Measurements from ENCODE around the gene TIMD4. TPM values are rescaled to one million over a fixed set of nuclear protein-coding genes. Genes with fewer than 3 reads are reported as not detected.

Gene TIMD4
- total RNA-seq, 1 experiment from 2014 or later = not detected

DNA sequence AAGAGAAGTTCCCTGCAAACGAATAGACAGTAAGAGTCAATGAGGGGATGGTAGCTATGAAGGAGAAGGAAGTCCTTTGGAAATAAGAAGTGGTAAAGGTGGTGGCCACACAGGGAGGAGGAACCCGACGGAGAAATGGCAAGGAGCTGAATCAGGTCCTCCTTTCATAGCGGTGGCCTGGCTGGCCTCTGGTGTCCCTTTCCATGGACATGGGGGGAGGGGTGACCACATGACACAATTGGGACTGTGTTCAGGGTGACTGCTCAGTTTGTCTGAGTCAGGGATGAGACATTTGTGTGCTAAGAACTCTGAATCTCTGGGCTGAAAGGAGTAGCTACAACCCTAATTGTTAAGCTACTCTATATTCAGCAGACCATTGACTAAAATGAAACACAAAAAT, 28.7 kb upstream of the TIMD4 start:
- no peaks in the 10 kb centered on the region for H3F3A ChIP-seq (ENCODE audit: insufficient read depth, low read depth)
- no peaks in the 10 kb centered on the region for H3K36me3 ChIP-seq (ENCODE audit: low read depth)
- TF ChIP-seq, protein P1, sequence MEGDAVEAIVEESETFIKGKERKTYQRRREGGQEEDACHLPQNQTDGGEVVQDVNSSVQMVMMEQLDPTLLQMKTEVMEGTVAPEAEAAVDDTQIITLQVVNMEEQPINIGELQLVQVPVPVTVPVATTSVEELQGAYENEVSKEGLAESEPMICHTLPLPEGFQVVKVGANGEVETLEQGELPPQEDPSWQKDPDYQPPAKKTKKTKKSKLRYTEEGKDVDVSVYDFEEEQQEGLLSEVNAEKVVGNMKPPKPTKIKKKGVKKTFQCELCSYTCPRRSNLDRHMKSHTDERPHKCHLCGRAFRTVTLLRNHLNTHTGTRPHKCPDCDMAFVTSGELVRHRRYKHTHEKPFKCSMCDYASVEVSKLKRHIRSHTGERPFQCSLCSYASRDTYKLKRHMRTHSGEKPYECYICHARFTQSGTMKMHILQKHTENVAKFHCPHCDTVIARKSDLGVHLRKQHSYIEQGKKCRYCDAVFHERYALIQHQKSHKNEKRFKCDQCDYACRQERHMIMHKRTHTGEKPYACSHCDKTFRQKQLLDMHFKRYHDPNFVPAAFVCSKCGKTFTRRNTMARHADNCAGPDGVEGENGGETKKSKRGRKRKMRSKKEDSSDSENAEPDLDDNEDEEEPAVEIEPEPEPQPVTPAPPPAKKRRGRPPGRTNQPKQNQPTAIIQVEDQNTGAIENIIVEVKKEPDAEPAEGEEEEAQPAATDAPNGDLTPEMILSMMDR (conservative IDR thresholded peaks at IDR 0.05) = no peak
- no peak for TF ChIP-seq EZH2 (IDR thresholded peaks at IDR 0.05; ENCODE audit: low read depth)
- ChIA-PET POLR2A (ENCODE audit: unreplicated experiment) (no interaction called here), CTCF (no interaction called here)
- H3K27me3 ChIP-seq (ENCODE audit: insufficient read depth, low read depth) = no peaks in the 10 kb centered on the region; the same call in 1 of the 2 replicates
- BruUV-seq (replicated peaks) = no TSS peak
- intact Hi-C loops (cut with micrococcal nuclease; ENCODE audit: unreplicated experiment) = no loop called here
- no peaks in the 10 kb centered on the region for H4K20me1 ChIP-seq (ENCODE audit: insufficient read depth)
- 0 out of 2 replicates have a peak overlapping the region, but pooled peaks have one; percentile 5 for H2AFZ ChIP-seq
- DNase-seq = no peak
- H3K79me2 ChIP-seq (ENCODE audit: low read depth) = no peaks in the 10 kb centered on the region
- no peak overlapping the region for H3K4me3 ChIP-seq
- no peaks in the 10 kb centered on the region for H3K9me3 ChIP-seq (ENCODE audit: insufficient read depth, low read depth)
- no peaks in the 10 kb centered on the region for H3K4me1 ChIP-seq (replicated peaks; ENCODE audit: insufficient read depth)
- H3K9me2 ChIP-seq (ENCODE audit: insufficient read depth) = no peaks in the 10 kb centered on the region
- no peak overlapping the region for H3K27ac ChIP-seq
- no peak overlapping the region for H3K4me2 ChIP-seq

DNA sequence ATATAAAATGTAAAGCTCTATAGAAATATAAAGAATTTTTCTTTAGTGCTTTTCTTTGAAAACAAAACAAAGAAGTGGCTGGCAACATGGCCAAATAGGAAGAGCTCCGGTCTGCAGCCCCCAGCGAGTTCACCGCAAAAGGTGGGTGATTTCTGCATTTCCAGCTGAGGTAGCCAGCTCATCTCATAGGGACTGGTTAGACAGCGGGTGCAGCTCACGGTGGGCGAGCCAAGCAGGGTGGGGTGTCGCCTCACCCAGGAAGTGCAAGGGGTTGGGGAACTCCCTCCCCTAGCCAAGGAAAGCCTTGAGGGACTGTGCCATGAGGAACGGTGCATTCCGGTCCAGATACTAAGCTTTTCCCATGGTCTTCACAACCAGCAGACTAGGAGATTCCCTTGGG, 21.0 kb upstream of the TIMD4 start:
- no peaks in the 10 kb centered on the region for H3K36me3 ChIP-seq (ENCODE audit: low read depth)
- no peaks in the 10 kb centered on the region for H3K9me2 ChIP-seq (ENCODE audit: insufficient read depth)
- peaks cover 21% of the 10 kb centered on the region; the same call in 1 of the 2 replicates for H3K27me3 ChIP-seq (ENCODE audit: insufficient read depth, low read depth)
- no peaks in the 10 kb centered on the region for H3K9me3 ChIP-seq (ENCODE audit: insufficient read depth, low read depth)
- no peaks in the 10 kb centered on the region for H4K20me1 ChIP-seq (ENCODE audit: insufficient read depth)
- H3K4me3 ChIP-seq = no peak overlapping the region
- no peak overlapping the region for H2AFZ ChIP-seq
- H3K4me2 ChIP-seq = no peak overlapping the region
- ChIA-PET POLR2A (ENCODE audit: unreplicated experiment) (no interaction called here), CTCF (no interaction called here)
- intact Hi-C loops (cut with micrococcal nuclease; ENCODE audit: unreplicated experiment) = no loop called here
- no peaks in the 10 kb centered on the region for H3K4me1 ChIP-seq (replicated peaks; ENCODE audit: insufficient read depth)
- TF ChIP-seq EZH2 (IDR thresholded peaks at IDR 0.05; ENCODE audit: low read depth) = no peak
- TF ChIP-seq, protein P1 (conservative IDR thresholded peaks at IDR 0.05) = no peak
- no peak overlapping the region for H3K27ac ChIP-seq
- no TSS peak for BruUV-seq (replicated peaks)
- no peak for DNase-seq
- H3K79me2 ChIP-seq (ENCODE audit: low read depth) = no peaks in the 10 kb centered on the region
- H3F3A ChIP-seq (ENCODE audit: insufficient read depth, low read depth) = no peaks in the 10 kb centered on the region

GRCh38 chr5:156981481-156981880, 18.5 kb upstream of the TIMD4 start:
- no peaks in the 10 kb centered on the region for H3K79me2 ChIP-seq (ENCODE audit: low read depth)
- no peaks in the 10 kb centered on the region for H3K9me2 ChIP-seq (ENCODE audit: insufficient read depth)
- ChIA-PET CTCF (no interaction called here), POLR2A (ENCODE audit: unreplicated experiment) (no interaction called here)
- no TSS peak for BruUV-seq (replicated peaks)
- H3F3A ChIP-seq (ENCODE audit: insufficient read depth, low read depth) = no peaks in the 10 kb centered on the region
- H3K4me2 ChIP-seq = no peak overlapping the region
- H2AFZ ChIP-seq = no peak overlapping the region
- no peak for DNase-seq
- H4K20me1 ChIP-seq (ENCODE audit: insufficient read depth) = no peaks in the 10 kb centered on the region
- no peaks in the 10 kb centered on the region for H3K36me3 ChIP-seq (ENCODE audit: low read depth)
- TF ChIP-seq, protein P1 (conservative IDR thresholded peaks at IDR 0.05) = no peak
- no peak for TF ChIP-seq EZH2 (IDR thresholded peaks at IDR 0.05; ENCODE audit: low read depth)
- no peak overlapping the region for H3K27ac ChIP-seq
- no peaks in the 10 kb centered on the region for H3K9me3 ChIP-seq (ENCODE audit: insufficient read depth, low read depth)
- no peak overlapping the region for H3K4me3 ChIP-seq
- no peaks in the 10 kb centered on the region for H3K4me1 ChIP-seq (replicated peaks; ENCODE audit: insufficient read depth)
- intact Hi-C loops (cut with micrococcal nuclease; ENCODE audit: unreplicated experiment) = no loop called here
- peaks cover 29% of the 10 kb centered on the region; the same call in 1 of the 2 replicates for H3K27me3 ChIP-seq (ENCODE audit: insufficient read depth, low read depth)

Data from PC-9 (cell line).